BE2C (cell line): ENCODE data around the gene PTPRR.

Experiments
- DNase-seq: peaks from one replicate; pipeline ENCODE4 v3.0.0-alpha.2; 2020
- H3K27me3 ChIP-seq: fragments of 250-450 bp; sonication (Bioruptor Pico); 2 replicates; pipeline ENCODE4 v1.5.1; 2020; ENCODE audit warnings: mild to moderate bottlenecking
- H3K36me3 ChIP-seq: fragments of 250-450 bp; sonication (Bioruptor Pico); 2 replicates; pipeline ENCODE4 v1.5.1; 2020; ENCODE audit warnings: mild to moderate bottlenecking
- H3K4me1 ChIP-seq: fragments of 250-450 bp; sonication (Bioruptor Pico); 2 replicates; pipeline ENCODE4 v1.5.1; 2020
- H3K4me3 ChIP-seq: 2 replicates; pipeline ENCODE4 v1.5.1; 2011; ENCODE audit warnings: low read depth, low read length
- H3K9me3 ChIP-seq: fragments of 250-450 bp; sonication (Bioruptor Pico); 2 replicates; pipeline ENCODE4 v1.5.1; 2020
- TF ChIP-seq, protein P1 (sequence below): IDR thresholded peaks from 2 replicates; pipeline ENCODE4 v1.5.1; 2012; ENCODE audit warnings: mild to moderate bottlenecking, low read depth, low read length

PTPRR gene

DNA sequence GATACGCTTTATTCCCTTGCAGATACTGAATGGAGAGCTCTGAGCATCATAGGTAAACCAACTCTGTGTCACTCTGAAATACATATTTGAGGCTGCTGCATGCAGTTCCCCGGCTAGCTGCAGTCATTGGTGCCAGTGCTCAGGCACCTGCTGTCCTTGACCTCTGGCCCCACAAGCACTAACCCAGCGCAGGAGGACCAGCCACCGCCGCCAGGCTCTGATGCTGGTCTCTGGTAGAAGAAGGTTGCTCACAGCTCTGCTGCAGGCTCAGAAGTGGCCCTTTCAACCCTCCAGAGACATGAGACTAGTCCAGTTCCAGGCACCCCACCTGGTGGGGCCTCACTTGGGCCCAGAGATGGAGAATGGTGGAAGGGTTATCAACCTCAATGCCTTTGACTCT is 248.8 kb downstream of the PTPRR start:
- Histone ChIP-seq H3K36me3 (peaks cover 19% of the 10 kb centered on the region), H3K4me1 (no peaks in the 10 kb centered on the region), H3K27me3 (no peaks in the 10 kb centered on the region), H3K9me3 (no peaks in the 10 kb centered on the region), H3K4me3 (no peak overlapping the region)
- TF ChIP-seq, protein P1, sequence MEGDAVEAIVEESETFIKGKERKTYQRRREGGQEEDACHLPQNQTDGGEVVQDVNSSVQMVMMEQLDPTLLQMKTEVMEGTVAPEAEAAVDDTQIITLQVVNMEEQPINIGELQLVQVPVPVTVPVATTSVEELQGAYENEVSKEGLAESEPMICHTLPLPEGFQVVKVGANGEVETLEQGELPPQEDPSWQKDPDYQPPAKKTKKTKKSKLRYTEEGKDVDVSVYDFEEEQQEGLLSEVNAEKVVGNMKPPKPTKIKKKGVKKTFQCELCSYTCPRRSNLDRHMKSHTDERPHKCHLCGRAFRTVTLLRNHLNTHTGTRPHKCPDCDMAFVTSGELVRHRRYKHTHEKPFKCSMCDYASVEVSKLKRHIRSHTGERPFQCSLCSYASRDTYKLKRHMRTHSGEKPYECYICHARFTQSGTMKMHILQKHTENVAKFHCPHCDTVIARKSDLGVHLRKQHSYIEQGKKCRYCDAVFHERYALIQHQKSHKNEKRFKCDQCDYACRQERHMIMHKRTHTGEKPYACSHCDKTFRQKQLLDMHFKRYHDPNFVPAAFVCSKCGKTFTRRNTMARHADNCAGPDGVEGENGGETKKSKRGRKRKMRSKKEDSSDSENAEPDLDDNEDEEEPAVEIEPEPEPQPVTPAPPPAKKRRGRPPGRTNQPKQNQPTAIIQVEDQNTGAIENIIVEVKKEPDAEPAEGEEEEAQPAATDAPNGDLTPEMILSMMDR: no peak
- no peak for DNase-seq

DNA sequence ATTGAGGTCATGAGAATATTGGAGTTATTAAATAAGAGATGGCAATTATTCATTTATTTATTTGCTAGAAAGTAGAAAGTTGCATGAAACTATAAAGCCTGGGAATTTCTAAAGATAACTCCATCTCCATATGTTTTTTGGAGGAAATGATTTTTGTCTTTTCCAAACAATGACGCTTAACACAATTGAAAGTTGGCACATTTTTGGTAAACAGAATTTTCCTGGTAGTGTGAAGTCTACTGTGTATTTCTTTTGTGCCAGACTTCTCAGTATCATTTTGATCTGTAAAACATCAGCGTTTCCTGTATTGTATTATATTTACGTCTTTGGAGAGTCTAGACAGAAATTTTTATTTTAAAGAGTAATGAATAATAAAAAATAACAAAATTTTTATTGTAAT is 249.6 kb downstream of the PTPRR start:
- H3K36me3 ChIP-seq: peaks cover 19% of the 10 kb centered on the region

DNA sequence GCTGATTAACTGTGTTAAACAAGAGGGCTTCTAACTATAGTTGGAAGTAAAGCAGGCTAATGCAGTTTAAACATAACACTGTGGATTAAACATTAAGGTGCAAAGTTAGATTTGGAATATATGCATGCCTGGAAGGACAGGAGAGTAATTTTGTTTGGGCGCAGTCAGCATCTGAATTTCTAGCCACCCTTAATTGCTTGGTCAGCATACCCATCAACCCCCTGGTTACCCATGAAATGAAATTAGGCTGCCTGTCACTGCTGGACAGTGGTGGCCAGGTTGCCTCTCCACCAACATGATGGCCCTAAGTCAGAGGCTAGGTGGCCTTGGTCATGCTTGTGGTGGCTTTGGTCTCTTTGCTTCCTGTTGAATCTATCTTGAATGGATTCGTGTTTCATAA is 253.3 kb downstream of the PTPRR start:
- Histone ChIP-seq H3K27me3 (no peaks in the 10 kb centered on the region), H3K4me3 (no peak overlapping the region), H3K9me3 (no peaks in the 10 kb centered on the region), H3K36me3 (peaks cover 7% of the 10 kb centered on the region; the same call in 1 of the 2 replicates), H3K4me1 (peaks cover 2% of the 10 kb centered on the region; the same call in 1 of the 2 replicates)
- no peak for DNase-seq
- TF ChIP-seq, protein P1: no peak

More for the DNA sequence above, 249.6 kb downstream of the PTPRR start:
- H3K4me3 ChIP-seq: no peak overlapping the region
- no peaks in the 10 kb centered on the region for H3K4me1 ChIP-seq
- TF ChIP-seq, protein P1: no peak
- no peaks in the 10 kb centered on the region for H3K27me3 ChIP-seq
- no peak for DNase-seq
- H3K9me3 ChIP-seq: no peaks in the 10 kb centered on the region

DNA sequence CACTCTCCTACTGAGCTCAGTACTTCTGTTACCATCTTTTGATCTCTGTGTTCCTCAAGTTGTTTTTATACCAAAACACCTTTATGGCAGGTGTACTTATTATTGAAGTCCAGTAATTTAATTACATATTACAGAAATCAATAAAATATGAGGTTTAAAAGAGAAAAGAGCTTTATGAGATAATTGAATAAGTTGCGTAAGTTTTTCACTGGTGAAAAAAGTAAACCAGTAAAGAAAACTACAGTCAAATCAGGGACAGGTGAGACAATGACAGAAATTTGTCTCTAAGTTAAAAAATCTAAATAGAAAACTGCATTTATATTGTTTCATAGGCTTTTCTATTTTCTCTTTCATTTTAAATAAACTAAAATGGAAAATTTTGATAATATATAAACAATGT is 254.2 kb downstream of the PTPRR start:
- Histone ChIP-seq H3K9me3 (no peaks in the 10 kb centered on the region), H3K27me3 (no peaks in the 10 kb centered on the region), H3K4me3 (no peak overlapping the region), H3K36me3 (no peaks in the 10 kb centered on the region), H3K4me1 (peaks cover 7% of the 10 kb centered on the region; the same call in 1 of the 2 replicates)
- TF ChIP-seq, protein P1: no peak
- no peak for DNase-seq

GRCh38 chr12:70664465-70664881 is 256.1 kb downstream of the PTPRR start:
- TF ChIP-seq, protein P1: no peak
- DNase-seq: no peak
- H3K36me3 ChIP-seq: no peaks in the 10 kb centered on the region

DNA sequence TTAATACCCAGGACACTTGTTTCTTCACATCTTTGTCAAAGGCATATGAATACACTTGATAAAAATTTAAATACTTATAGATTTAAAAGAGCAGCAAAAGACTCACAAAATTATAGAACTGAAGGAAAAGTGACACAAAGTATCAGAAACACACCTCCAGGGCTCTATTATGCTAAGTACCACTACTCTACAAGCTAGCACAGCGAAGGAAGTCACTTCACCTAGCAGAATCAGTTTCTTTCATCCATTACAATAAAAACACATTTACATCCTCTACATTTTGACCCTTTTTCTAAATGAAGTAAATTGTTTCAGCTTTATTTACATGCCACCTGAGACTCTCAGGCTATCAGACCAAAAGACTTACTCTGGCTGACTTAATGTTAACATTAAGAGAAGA is 256.7 kb downstream of the PTPRR start:
- H3K4me3 ChIP-seq: no peak overlapping the region
- peaks cover 7% of the 10 kb centered on the region; the same call in 1 of the 2 replicates for H3K4me1 ChIP-seq
- no peak for DNase-seq
- no peaks in the 10 kb centered on the region for H3K9me3 ChIP-seq
- no peaks in the 10 kb centered on the region for H3K36me3 ChIP-seq
- H3K27me3 ChIP-seq: no peaks in the 10 kb centered on the region
- TF ChIP-seq, protein P1: no peak

More at GRCh38 chr12:70664465-70664881, 256.1 kb downstream of the PTPRR start:
- Histone ChIP-seq H3K9me3 (no peaks in the 10 kb centered on the region), H3K4me1 (peaks cover 7% of the 10 kb centered on the region; the same call in 1 of the 2 replicates), H3K27me3 (no peaks in the 10 kb centered on the region), H3K4me3 (no peak overlapping the region)
